ENCODE data around the gene DENND4A. TPM values are rescaled to one million over a fixed set of nuclear protein-coding genes. Genes with fewer than 3 reads are reported as not detected.

DENND4A gene
- total RNA-seq, 1 donor from 2014 or later = 13.9 TPM

GRCh38 chr15:65762914-65763787, 28.9 kb downstream of the DENND4A start:
- DNase-seq (ENCODE audit: low read depth) = no peak
- TF ChIP-seq CTCF (IDR thresholded peaks at IDR 0.05; ENCODE audit: insufficient read depth, low read depth, low read length) (no peak), EZH2 (IDR thresholded peaks at IDR 0.05; ENCODE audit: insufficient read depth, low read length) (no peak)

GRCh38 chr15:65762399-65762798, 29.7 kb downstream of the DENND4A start:
- H3K4me3 ChIP-seq (ENCODE audit: insufficient read depth, low read depth, low read length) = no peak overlapping the region
- H3K79me2 ChIP-seq (ENCODE audit: insufficient read depth, low read length) = peaks cover 9% of the 10 kb centered on the region
- H3K4me1 ChIP-seq (ENCODE audit: insufficient read depth, low read length) = no peaks in the 10 kb centered on the region
- no peaks in the 10 kb centered on the region for H3K9me3 ChIP-seq (ENCODE audit: insufficient read depth, low read depth, low read length)
- no peaks in the 10 kb centered on the region for H3K4me1 Mint-ChIP-seq (ENCODE audit: low read depth, unreplicated experiment)
- H3K9me3 Mint-ChIP-seq (ENCODE audit: unreplicated experiment) = no peaks in the 10 kb centered on the region
- H3K27me3 ChIP-seq (ENCODE audit: insufficient read depth, low read length) = no peaks in the 10 kb centered on the region
- H3K9ac ChIP-seq (ENCODE audit: low read length) = no peak overlapping the region
- peaks cover 7% of the 10 kb centered on the region for H4K20me1 ChIP-seq (ENCODE audit: insufficient read depth, low read length)
- H3K4me3 Mint-ChIP-seq (ENCODE audit: unreplicated experiment) = no peak overlapping the region
- DNase-seq (ENCODE audit: low read depth) = no peak
- H3K27me3 Mint-ChIP-seq (ENCODE audit: low read depth, unreplicated experiment) = no peaks in the 10 kb centered on the region
- no peaks in the 10 kb centered on the region for H3K36me3 Mint-ChIP-seq (ENCODE audit: low read depth, unreplicated experiment)
- no peak overlapping the region for H3K4me2 ChIP-seq (ENCODE audit: low read length)
- TF ChIP-seq EZH2 (IDR thresholded peaks at IDR 0.05; ENCODE audit: insufficient read depth, low read length) = no peak
- no peak for TF ChIP-seq CTCF (IDR thresholded peaks at IDR 0.05; ENCODE audit: insufficient read depth, low read depth, low read length)
- H3K36me3 ChIP-seq (ENCODE audit: insufficient read depth, low read length) = no peaks in the 10 kb centered on the region
- H3K27ac ChIP-seq (ENCODE audit: low read depth, low read length) = no peak overlapping the region
- no peak overlapping the region for H3K27ac Mint-ChIP-seq (ENCODE audit: unreplicated experiment)
- no peak overlapping the region for H2AFZ ChIP-seq (ENCODE audit: low read depth, low read length)
- no peak for FAIRE-seq

More at GRCh38 chr15:65762914-65763787, 28.9 kb downstream of the DENND4A start:
- Histone ChIP-seq H3K27ac (ENCODE audit: low read depth, low read length) (no peak overlapping the region), H3K9me3 (ENCODE audit: insufficient read depth, low read depth, low read length) (no peaks in the 10 kb centered on the region), H4K20me1 (ENCODE audit: insufficient read depth, low read length) (peaks cover 7% of the 10 kb centered on the region), H3K9ac (ENCODE audit: low read length) (no peak overlapping the region), H3K4me3 (ENCODE audit: insufficient read depth, low read depth, low read length) (no peak overlapping the region), H3K4me2 (ENCODE audit: low read length) (no peak overlapping the region), H3K4me1 (ENCODE audit: insufficient read depth, low read length) (no peaks in the 10 kb centered on the region), H3K79me2 (ENCODE audit: insufficient read depth, low read length) (peaks cover 9% of the 10 kb centered on the region), H3K36me3 (ENCODE audit: insufficient read depth, low read length) (no peaks in the 10 kb centered on the region), H3K27me3 (ENCODE audit: insufficient read depth, low read length) (no peaks in the 10 kb centered on the region), H2AFZ (ENCODE audit: low read depth, low read length) (no peak overlapping the region)
- no peaks in the 10 kb centered on the region for H3K27me3 Mint-ChIP-seq (ENCODE audit: low read depth, unreplicated experiment)
- H3K36me3 Mint-ChIP-seq (ENCODE audit: low read depth, unreplicated experiment) = no peaks in the 10 kb centered on the region
- H3K27ac Mint-ChIP-seq (ENCODE audit: unreplicated experiment) = no peak overlapping the region
- no peaks in the 10 kb centered on the region for H3K9me3 Mint-ChIP-seq (ENCODE audit: unreplicated experiment)
- H3K4me1 Mint-ChIP-seq (ENCODE audit: low read depth, unreplicated experiment) = no peaks in the 10 kb centered on the region
- FAIRE-seq = no peak
- H3K4me3 Mint-ChIP-seq (ENCODE audit: unreplicated experiment) = no peak overlapping the region
